ENCODE measurements around the gene FGR.

The FGR gene

GRCh38 chr1:27566462-27567145 lies 68.4 kb downstream of the FGR start:
- DNase-seq, result no peak

GRCh38 chr1:27564710-27565649 lies 70.0 kb downstream of the FGR start:
- no peak for DNase-seq

- DNase-seq, result peak; percentile 46
Observed at GRCh38 chr1:27563591-27564471, 71.2 kb downstream of the FGR start.

- no peak for DNase-seq
Observed at GRCh38 chr1:27563341-27563590, 71.7 kb downstream of the FGR start.

GRCh38 chr1:27562534-27563340 lies 72.2 kb downstream of the FGR start:
- DNase-seq, result no peak
